ENCODE data around the gene IDUA.

DNA sequence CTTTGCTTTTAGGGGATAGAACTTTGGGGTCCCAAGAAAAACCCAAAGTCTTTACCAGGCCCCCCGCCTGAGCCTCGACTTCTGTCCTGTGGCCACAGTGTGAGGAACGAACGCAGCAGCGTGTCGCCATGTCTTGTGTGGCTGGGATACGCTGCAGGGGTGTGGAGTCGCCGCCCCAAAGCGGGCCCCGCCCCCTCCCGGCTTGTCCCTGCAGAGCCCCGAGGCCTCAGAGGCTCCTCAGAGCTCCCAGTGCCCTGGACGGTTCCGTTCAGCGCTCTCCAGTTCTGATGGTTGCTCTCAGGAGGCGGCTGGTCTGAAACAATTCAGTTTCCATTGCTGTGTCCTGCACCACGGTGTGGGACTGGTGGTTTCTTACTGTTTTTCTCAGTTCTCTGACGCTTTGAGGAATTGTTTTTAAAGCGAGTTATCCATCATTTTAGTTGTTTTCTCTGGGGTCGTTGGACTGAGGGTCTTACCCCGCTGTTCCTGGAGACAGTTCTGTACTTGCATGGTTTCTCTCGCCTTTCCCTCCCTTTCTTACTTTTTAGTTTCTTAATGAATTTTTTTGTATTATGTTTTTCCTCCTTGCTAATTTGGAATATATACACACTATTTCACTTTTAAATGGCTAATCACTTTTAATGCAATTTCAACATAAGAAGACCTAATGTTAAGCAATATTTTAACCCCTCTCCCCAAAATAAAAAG is 1.6 kb upstream of the IDUA start:
- TF ChIP-seq RXRA (IDR thresholded peaks at IDR 0.05) (no peak), TAF1 (conservative IDR thresholded peaks at IDR 0.05) (peak; percentile 56), JUND (IDR thresholded peaks at IDR 0.05) (no peak), YY1 (IDR thresholded peaks at IDR 0.05) (peak; percentile 73), NR2F2 (IDR thresholded peaks at IDR 0.05) (no peak)
- TF ChIP-seq, protein P1, sequence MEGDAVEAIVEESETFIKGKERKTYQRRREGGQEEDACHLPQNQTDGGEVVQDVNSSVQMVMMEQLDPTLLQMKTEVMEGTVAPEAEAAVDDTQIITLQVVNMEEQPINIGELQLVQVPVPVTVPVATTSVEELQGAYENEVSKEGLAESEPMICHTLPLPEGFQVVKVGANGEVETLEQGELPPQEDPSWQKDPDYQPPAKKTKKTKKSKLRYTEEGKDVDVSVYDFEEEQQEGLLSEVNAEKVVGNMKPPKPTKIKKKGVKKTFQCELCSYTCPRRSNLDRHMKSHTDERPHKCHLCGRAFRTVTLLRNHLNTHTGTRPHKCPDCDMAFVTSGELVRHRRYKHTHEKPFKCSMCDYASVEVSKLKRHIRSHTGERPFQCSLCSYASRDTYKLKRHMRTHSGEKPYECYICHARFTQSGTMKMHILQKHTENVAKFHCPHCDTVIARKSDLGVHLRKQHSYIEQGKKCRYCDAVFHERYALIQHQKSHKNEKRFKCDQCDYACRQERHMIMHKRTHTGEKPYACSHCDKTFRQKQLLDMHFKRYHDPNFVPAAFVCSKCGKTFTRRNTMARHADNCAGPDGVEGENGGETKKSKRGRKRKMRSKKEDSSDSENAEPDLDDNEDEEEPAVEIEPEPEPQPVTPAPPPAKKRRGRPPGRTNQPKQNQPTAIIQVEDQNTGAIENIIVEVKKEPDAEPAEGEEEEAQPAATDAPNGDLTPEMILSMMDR (IDR thresholded peaks at IDR 0.05; ENCODE audit: low read depth, low read length, missing input control), result no peak
- TF ChIP-seq, protein P2, sequence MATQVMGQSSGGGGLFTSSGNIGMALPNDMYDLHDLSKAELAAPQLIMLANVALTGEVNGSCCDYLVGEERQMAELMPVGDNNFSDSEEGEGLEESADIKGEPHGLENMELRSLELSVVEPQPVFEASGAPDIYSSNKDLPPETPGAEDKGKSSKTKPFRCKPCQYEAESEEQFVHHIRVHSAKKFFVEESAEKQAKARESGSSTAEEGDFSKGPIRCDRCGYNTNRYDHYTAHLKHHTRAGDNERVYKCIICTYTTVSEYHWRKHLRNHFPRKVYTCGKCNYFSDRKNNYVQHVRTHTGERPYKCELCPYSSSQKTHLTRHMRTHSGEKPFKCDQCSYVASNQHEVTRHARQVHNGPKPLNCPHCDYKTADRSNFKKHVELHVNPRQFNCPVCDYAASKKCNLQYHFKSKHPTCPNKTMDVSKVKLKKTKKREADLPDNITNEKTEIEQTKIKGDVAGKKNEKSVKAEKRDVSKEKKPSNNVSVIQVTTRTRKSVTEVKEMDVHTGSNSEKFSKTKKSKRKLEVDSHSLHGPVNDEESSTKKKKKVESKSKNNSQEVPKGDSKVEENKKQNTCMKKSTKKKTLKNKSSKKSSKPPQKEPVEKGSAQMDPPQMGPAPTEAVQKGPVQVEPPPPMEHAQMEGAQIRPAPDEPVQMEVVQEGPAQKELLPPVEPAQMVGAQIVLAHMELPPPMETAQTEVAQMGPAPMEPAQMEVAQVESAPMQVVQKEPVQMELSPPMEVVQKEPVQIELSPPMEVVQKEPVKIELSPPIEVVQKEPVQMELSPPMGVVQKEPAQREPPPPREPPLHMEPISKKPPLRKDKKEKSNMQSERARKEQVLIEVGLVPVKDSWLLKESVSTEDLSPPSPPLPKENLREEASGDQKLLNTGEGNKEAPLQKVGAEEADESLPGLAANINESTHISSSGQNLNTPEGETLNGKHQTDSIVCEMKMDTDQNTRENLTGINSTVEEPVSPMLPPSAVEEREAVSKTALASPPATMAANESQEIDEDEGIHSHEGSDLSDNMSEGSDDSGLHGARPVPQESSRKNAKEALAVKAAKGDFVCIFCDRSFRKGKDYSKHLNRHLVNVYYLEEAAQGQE (IDR thresholded peaks at IDR 0.05), result no peak

Data from liver (tissue), 3 donors.